HepG2 (cell line): ENCODE measurements around the gene CELF4.

Experiments used
- CBX5 ChIP-seq: sonication (generic); formaldehyde crosslinking; IDR thresholded peaks from 2 replicates; pipeline ENCODE4 v1.4.0; 2020; ENCODE audit warnings: missing genetic modification reagents, borderline replicate concordance
- CHD4 ChIP-seq: fragments of 200-600 bp; sonication (generic); IDR thresholded peaks from 2 replicates; pipeline ENCODE4 v1.7.0; 2017; ENCODE audit warnings: mild to moderate bottlenecking, low read length, borderline replicate concordance
- HDAC1 ChIP-seq: sonication (generic); formaldehyde crosslinking; IDR thresholded peaks from 2 replicates; pipeline ENCODE4 v1.5.1; 2020; ENCODE audit warnings: mild to moderate bottlenecking, missing genetic modification reagents
- IRF2 ChIP-seq: IDR thresholded peaks from 2 replicates; pipeline ENCODE4 v1.6.1; 2018; ENCODE audit warnings: missing genetic modification reagents, missing compliant biosample characterization
- MED8 ChIP-seq: sonication (generic); formaldehyde crosslinking; IDR thresholded peaks from 2 replicates; pipeline ENCODE4 v1.8.1; 2023; ENCODE audit warnings: mild to moderate bottlenecking, missing genetic modification reagents; ENCODE audit not compliant: insufficient replicate concordance
- POLR2A ChIP-seq, 2 experiments: IDR thresholded peaks; 2 replicates each; pipeline ENCODE4 v1.6.1; 2011; ENCODE audit warnings: low read depth in 2 of 2, low read length in 2 of 2, mild to moderate bottlenecking in 1 of 2, moderate library complexity in 1 of 2; ENCODE audit not compliant: insufficient read depth in 1 of 2
- ZZZ3 ChIP-seq: sonication (generic); formaldehyde crosslinking; IDR thresholded peaks from 2 replicates; pipeline ENCODE4 v1.4.0; 2020; ENCODE audit warnings: missing genetic modification reagents, mild to moderate bottlenecking, borderline replicate concordance
- TF ChIP-seq, protein P1 (sequence below): sonication (generic); formaldehyde crosslinking; IDR thresholded peaks from 2 replicates; pipeline ENCODE4 v1.4.0; 2020; ENCODE audit warnings: missing genetic modification reagents
- TF ChIP-seq, protein P2 (sequence below): sonication (generic); formaldehyde crosslinking; IDR thresholded peaks from 2 replicates; pipeline ENCODE4 v1.4.0; 2020; ENCODE audit warnings: missing genetic modification reagents
- TF ChIP-seq, protein P3 (sequence below): sonication (generic); formaldehyde crosslinking; IDR thresholded peaks from 2 replicates; pipeline ENCODE4 v1.4.0; 2020; ENCODE audit warnings: missing genetic modification reagents
- TF ChIP-seq, protein P4 (sequence below): sonication (generic); formaldehyde crosslinking; IDR thresholded peaks from 2 replicates; pipeline ENCODE4 v1.5.0; 2020; ENCODE audit warnings: mild to moderate bottlenecking, missing genetic modification reagents, moderate library complexity

DNA sequence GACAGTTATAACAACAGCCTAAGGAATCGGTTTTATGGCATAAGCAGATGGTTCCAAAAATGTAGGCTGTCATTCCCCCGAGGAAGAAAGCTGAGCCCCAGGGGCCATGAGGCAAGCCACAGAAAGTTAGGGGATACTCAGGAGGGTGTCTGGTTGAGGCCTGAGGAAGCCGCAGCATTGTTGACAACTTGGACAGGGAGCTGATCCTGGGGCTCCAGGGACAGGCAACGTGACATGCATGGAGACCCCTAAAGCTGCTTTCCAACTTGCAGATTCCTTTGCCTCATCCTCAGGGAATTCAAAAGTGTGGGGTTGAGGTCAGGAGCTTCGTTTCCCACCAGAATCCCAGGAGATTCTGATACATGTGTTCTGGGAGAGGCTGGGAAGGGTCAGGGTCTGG lies 20.9 kb downstream of the CELF4 start:
- no peak for TF ChIP-seq ZZZ3
- TF ChIP-seq HDAC1 (CRISPR knock-in tag): no peak
- no peak for TF ChIP-seq CHD4
- TF ChIP-seq POLR2A (IDR thresholded peaks at IDR 0.05; ENCODE audit: insufficient read depth in 1 of 2, low read depth in 2 of 2, low read length in 2 of 2): no peak
- TF ChIP-seq, protein P1, sequence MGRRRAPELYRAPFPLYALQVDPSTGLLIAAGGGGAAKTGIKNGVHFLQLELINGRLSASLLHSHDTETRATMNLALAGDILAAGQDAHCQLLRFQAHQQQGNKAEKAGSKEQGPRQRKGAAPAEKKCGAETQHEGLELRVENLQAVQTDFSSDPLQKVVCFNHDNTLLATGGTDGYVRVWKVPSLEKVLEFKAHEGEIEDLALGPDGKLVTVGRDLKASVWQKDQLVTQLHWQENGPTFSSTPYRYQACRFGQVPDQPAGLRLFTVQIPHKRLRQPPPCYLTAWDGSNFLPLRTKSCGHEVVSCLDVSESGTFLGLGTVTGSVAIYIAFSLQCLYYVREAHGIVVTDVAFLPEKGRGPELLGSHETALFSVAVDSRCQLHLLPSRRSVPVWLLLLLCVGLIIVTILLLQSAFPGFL (CRISPR knock-in tag): no peak
- TF ChIP-seq MED8 (CRISPR knock-in tag): no peak
- TF ChIP-seq CBX5 (CRISPR knock-in tag): no peak
- TF ChIP-seq, protein P2, sequence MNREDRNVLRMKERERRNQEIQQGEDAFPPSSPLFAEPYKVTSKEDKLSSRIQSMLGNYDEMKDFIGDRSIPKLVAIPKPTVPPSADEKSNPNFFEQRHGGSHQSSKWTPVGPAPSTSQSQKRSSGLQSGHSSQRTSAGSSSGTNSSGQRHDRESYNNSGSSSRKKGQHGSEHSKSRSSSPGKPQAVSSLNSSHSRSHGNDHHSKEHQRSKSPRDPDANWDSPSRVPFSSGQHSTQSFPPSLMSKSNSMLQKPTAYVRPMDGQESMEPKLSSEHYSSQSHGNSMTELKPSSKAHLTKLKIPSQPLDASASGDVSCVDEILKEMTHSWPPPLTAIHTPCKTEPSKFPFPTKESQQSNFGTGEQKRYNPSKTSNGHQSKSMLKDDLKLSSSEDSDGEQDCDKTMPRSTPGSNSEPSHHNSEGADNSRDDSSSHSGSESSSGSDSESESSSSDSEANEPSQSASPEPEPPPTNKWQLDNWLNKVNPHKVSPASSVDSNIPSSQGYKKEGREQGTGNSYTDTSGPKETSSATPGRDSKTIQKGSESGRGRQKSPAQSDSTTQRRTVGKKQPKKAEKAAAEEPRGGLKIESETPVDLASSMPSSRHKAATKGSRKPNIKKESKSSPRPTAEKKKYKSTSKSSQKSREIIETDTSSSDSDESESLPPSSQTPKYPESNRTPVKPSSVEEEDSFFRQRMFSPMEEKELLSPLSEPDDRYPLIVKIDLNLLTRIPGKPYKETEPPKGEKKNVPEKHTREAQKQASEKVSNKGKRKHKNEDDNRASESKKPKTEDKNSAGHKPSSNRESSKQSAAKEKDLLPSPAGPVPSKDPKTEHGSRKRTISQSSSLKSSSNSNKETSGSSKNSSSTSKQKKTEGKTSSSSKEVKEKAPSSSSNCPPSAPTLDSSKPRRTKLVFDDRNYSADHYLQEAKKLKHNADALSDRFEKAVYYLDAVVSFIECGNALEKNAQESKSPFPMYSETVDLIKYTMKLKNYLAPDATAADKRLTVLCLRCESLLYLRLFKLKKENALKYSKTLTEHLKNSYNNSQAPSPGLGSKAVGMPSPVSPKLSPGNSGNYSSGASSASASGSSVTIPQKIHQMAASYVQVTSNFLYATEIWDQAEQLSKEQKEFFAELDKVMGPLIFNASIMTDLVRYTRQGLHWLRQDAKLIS (CRISPR knock-in tag): no peak
- TF ChIP-seq, protein P3, sequence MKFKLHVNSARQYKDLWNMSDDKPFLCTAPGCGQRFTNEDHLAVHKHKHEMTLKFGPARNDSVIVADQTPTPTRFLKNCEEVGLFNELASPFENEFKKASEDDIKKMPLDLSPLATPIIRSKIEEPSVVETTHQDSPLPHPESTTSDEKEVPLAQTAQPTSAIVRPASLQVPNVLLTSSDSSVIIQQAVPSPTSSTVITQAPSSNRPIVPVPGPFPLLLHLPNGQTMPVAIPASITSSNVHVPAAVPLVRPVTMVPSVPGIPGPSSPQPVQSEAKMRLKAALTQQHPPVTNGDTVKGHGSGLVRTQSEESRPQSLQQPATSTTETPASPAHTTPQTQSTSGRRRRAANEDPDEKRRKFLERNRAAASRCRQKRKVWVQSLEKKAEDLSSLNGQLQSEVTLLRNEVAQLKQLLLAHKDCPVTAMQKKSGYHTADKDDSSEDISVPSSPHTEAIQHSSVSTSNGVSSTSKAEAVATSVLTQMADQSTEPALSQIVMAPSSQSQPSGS (CRISPR knock-in tag): no peak
- no peak for TF ChIP-seq IRF2 (CRISPR knock-in tag)
- TF ChIP-seq, protein P4, sequence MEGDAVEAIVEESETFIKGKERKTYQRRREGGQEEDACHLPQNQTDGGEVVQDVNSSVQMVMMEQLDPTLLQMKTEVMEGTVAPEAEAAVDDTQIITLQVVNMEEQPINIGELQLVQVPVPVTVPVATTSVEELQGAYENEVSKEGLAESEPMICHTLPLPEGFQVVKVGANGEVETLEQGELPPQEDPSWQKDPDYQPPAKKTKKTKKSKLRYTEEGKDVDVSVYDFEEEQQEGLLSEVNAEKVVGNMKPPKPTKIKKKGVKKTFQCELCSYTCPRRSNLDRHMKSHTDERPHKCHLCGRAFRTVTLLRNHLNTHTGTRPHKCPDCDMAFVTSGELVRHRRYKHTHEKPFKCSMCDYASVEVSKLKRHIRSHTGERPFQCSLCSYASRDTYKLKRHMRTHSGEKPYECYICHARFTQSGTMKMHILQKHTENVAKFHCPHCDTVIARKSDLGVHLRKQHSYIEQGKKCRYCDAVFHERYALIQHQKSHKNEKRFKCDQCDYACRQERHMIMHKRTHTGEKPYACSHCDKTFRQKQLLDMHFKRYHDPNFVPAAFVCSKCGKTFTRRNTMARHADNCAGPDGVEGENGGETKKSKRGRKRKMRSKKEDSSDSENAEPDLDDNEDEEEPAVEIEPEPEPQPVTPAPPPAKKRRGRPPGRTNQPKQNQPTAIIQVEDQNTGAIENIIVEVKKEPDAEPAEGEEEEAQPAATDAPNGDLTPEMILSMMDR: no peak
